ENCODE data around the gene RUSF1. TPM values are rescaled to one million over a fixed set of nuclear protein-coding genes. Genes with fewer than 3 reads are reported as not detected.

The RUSF1 gene
- total and polyA plus RNA-seq, 4 experiments from 2014 or later: 16.3 to 110 (median 61.7) TPM

- H3K27ac ChIP-seq (ENCODE audit: low read depth, low read length): no peak overlapping the region
- no peaks in the 10 kb centered on the region for H3K9me3 ChIP-seq (ENCODE audit: control insufficient read depth in 1 of 2, low read length in 2 of 2)
- H3K4me3 ChIP-seq (ENCODE audit: low read length in 2 of 2): no peak overlapping the region
- CTCF ChIA-PET (ENCODE audit: partially characterized antibody): interaction anchor here (0.6 to 1.4 kb wide), 3 partner anchors 298 to 458 kb away, joined by 3 to 4 read pairs (median 4); no protein-coding TSS in a partner anchor
- intact Hi-C loops (cut with micrococcal nuclease): no loop called here
- Mint-ChIP-seq H3K27me3 (peaks cover 0 to 1% of the 10 kb centered on the region in 2 donors), H3K4me1 (peaks cover 1 to 9% (median 5%) of the 10 kb centered on the region in 4 donors), H3K36me3 (peaks cover 0 to 2% of the 10 kb centered on the region in 2 donors), H3K9me3 (no peaks in the 10 kb centered on the region), H3K27ac (no peak overlapping the region), H3K4me3 (no peak overlapping the region)
- POLR2A ChIA-PET (ENCODE audit: partially characterized antibody): interaction anchor here (0.8 kb wide), 1 partner anchor 323 kb away, joined by 4 read pairs; the partner anchor contains the start of gene KAT8
- H3K4me1 ChIP-seq (ENCODE audit: insufficient read depth, low read length): no peaks in the 10 kb centered on the region
- no peak for DNase-seq
- no peaks in the 10 kb centered on the region for H3K36me3 ChIP-seq (ENCODE audit: insufficient read depth, low read length)
- H3K27me3 ChIP-seq (ENCODE audit: insufficient read depth, low read length): no peaks in the 10 kb centered on the region
These were observed 67.5 kb downstream of the RUSF1 start for GRCh38 chr16:31440516-31441184.

- peaks cover 0 to 2% of the 10 kb centered on the region in 2 donors for H3K36me3 Mint-ChIP-seq
- Histone ChIP-seq H3K9me3 (ENCODE audit: control insufficient read depth in 1 of 2, low read length in 2 of 2) (no peaks in the 10 kb centered on the region), H3K27ac (ENCODE audit: low read depth, low read length) (no peak overlapping the region), H3K4me3 (ENCODE audit: low read length in 2 of 2) (no peak overlapping the region), H3K36me3 (ENCODE audit: insufficient read depth, low read length) (no peaks in the 10 kb centered on the region), H3K27me3 (ENCODE audit: insufficient read depth, low read length) (no peaks in the 10 kb centered on the region), H3K4me1 (ENCODE audit: insufficient read depth, low read length) (no peaks in the 10 kb centered on the region)
- ChIA-PET POLR2A (ENCODE audit: partially characterized antibody) (no interaction called here), CTCF (ENCODE audit: partially characterized antibody) (no interaction called here)
- H3K27me3 Mint-ChIP-seq: peaks cover 0 to 1% of the 10 kb centered on the region in 2 donors
- H3K9me3 Mint-ChIP-seq: no peaks in the 10 kb centered on the region
- DNase-seq: no peak
- no peak overlapping the region for H3K27ac Mint-ChIP-seq
- H3K4me1 Mint-ChIP-seq: peaks cover 1 to 9% (median 5%) of the 10 kb centered on the region in 4 donors
- H3K4me3 Mint-ChIP-seq: no peak overlapping the region
- intact Hi-C loops (cut with micrococcal nuclease): no loop called here
These were observed 68.7 kb downstream of the RUSF1 start for GRCh38 chr16:31439519-31439918.

Other genes with a start within 250 kb of the RUSF1 start
- 1 to 10 TPM; 1.4 to 2.2 TPM for gene ITGAM, start 248.4 kb downstream of the RUSF1 start, total RNA-seq
- 1 to 10 TPM; 2.0 to 2.1 TPM for gene ITGAM, start 248.4 kb downstream of the RUSF1 start, polyA plus RNA-seq
- gene ITGAX, start 153.2 kb downstream of the RUSF1 start, total RNA-seq: 1 to 10 TPM; 4.6 to 6.3 TPM
- gene ITGAX, start 153.2 kb downstream of the RUSF1 start, polyA plus RNA-seq: under 1 TPM in 1 of 2 donors, not detected in 1; 0.09 TPM
- not detected for gene ITGAD, start 115.1 kb downstream of the RUSF1 start, total RNA-seq
- under 1 TPM in 1 of 2 donors, not detected in 1; 0.07 TPM for gene ITGAD, start 115.1 kb downstream of the RUSF1 start, polyA plus RNA-seq
- gene COX6A2, start 80.0 kb downstream of the RUSF1 start, total RNA-seq: not detected
- gene COX6A2, start 80.0 kb downstream of the RUSF1 start, polyA plus RNA-seq: not detected
- under 1 TPM; 0.19 to 0.23 TPM for gene ZNF843, start 65.6 kb downstream of the RUSF1 start, total RNA-seq
- not detected for gene ZNF843, start 65.6 kb downstream of the RUSF1 start, polyA plus RNA-seq
- gene ARMC5, start 48.9 kb downstream of the RUSF1 start, total RNA-seq: 1 to 10 TPM; 6.5 to 7.0 TPM
- 1 to 10 TPM; 4.3 to 6.1 TPM for gene ARMC5, start 48.9 kb downstream of the RUSF1 start, polyA plus RNA-seq
- gene TGFB1I1, start 36.2 kb downstream of the RUSF1 start, total RNA-seq: under 1 TPM; 0.42 to 0.49 TPM
- under 1 TPM in 1 of 2 donors, not detected in 1; 0.57 TPM for gene TGFB1I1, start 36.2 kb downstream of the RUSF1 start, polyA plus RNA-seq
- 1 to 10 TPM; 2.8 to 4.5 TPM for gene SLC5A2, start 25.3 kb downstream of the RUSF1 start, total RNA-seq
- gene SLC5A2, start 25.3 kb downstream of the RUSF1 start, polyA plus RNA-seq: 1 to 10 TPM in 1 of 2 donors, under 1 TPM in 1; 0.12 to 2.8 TPM
- not detected for gene AHSP, start 19.5 kb upstream of the RUSF1 start, total RNA-seq
- not detected for gene AHSP, start 19.5 kb upstream of the RUSF1 start, polyA plus RNA-seq

All from CD4-positive, alpha-beta memory T cell (primary cell).